Stimulated activated CD4-positive, alpha-beta T cell treated with anti-CD3 and anti-CD28 coated beads, TNF-alpha, amount 100 ng/mL, for 1 hour (primary cell): ENCODE data around the gene TFPT.

Experiments
- DNase-seq, 3 donors: peaks; one replicate each; pipeline ENCODE4 v3.0.0-alpha.2; 2020; ENCODE audit warnings: low read depth in 3 of 3, low spot score in 1 of 3

The TFPT gene

GRCh38 chr19:54081032-54081431, 34.4 kb downstream of the TFPT start, which contains the start of gene TARM1:
Gene TARM1, minus strand, starts transcription at chr19:54081365. Its CDS starts 25 bp downstream, at chr19:54081340.
- DNase-seq: no peak

GRCh38 chr19:54077334-54077733, 38.1 kb downstream of the TFPT start:
- DNase-seq: no peak

DNA sequence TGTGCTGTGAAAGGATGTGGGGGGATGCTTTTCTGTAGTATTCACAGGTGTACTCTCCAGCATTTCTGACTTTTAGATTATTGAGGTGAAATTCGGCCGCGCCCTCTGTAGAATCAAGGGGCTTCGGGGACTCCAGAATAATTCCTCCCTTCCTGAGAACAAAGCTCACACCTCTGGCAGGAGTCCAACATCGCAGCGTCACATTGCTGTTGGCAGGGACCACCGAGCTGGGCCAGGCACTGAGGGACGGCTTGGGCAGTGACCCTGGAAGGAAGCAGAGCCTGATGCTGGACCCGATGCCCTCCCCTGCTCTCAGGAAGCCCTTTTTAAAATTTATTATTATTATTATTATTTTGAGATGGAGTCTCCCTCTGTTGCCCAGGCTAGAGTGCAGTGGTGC, 40.6 kb downstream of the TFPT start:
- no peak for DNase-seq

DNA sequence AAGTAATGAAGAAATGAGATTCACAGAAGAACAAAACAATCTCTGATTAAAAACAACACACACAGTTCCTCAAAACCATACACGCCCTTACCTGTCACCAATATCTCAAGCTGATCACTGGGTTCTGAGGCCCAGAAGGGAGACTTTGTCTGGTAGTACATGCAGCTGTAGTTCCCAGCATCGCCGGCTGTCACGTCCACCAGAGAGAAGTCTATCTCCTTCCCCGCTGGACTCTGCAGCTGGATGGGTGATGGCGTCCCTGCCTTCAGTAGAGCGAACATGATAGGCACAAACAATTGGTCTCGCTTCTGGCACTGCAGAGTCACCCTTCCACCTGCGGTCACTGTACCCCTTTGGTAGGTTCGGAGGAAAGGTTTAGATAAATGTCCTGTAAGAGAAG, 41.6 kb downstream of the TFPT start:
- DNase-seq: no peak

DNA sequence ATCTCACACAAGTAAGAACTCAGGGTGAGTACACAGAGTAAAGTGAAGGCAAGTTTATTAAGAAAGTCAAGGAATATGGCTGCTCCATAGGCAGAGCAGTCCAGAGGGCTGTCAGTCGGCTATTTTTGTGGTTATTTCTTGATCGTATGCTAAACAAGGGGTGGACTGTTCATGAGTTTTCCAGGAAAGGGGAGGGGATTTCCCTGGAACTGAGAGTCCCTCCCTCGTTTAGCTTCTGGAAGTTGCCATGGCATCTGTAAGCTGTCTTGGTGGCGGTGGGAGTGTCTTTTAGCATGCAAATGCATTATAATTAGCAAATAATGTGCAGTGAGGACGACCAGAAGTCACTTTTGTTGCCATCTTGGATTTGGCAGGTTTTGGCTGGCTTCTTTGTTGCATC, 46.0 kb downstream of the TFPT start:
- no peak for DNase-seq

GRCh38 chr19:54063350-54064116, 51.9 kb downstream of the TFPT start, which contains the start of gene VSTM1:
Gene VSTM1, minus strand, starts transcription at chr19:54063897. Its CDS starts 120 bp downstream, at chr19:54063777.
- no peak for DNase-seq

DNA sequence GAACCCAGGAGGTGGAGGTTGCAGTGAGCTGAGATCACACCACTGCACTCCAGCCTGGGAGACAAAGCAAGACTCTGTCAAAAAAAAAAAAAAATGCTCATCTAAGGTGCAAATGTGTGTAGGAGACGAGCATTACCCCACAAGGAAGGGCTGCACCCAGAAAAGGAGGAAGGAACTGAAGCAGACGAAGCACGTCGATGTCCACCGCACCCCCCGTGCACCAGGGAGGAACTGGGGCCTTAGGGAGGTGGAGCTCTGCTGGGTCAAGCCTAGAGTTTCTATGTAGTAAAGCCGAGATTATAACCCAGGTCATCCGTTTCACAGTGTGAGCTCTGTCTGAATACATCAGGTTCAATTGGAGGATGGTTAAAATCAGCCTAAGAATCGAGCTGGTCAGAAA, 52.8 kb downstream of the TFPT start:
- no peak for DNase-seq
